OCI-LY1 (cell line): ENCODE data around the gene NLGN3.

Source experiments
- H2AFZ ChIP-seq: fragments of 200-600 bp; sonication (generic), shearing (Covaris generic); 2 replicates; pipeline ENCODE4 v1.6.0; 2014; ENCODE audit warnings: antibody characterized with exemption, mild to moderate bottlenecking, low read length
- H3F3A ChIP-seq: fragments of 200-600 bp; sonication (generic), shearing (Covaris generic); 2 replicates; pipeline ENCODE4 v1.6.0; 2014; ENCODE audit warnings: mild to moderate bottlenecking, antibody characterized with exemption, low read length, moderate library complexity; ENCODE audit not compliant: insufficient read depth
- H3K27ac ChIP-seq: fragments of 200-600 bp; sonication (generic); 2 replicates; pipeline ENCODE4 v1.5.1; 2014; ENCODE audit warnings: low read length, mixed run types, mild to moderate bottlenecking, low read depth; ENCODE audit not compliant: poor library complexity, severe bottlenecking
- H3K27me3 ChIP-seq: fragments of 200-600 bp; sonication (generic); 2 replicates; pipeline ENCODE4 v1.6.0; 2014; ENCODE audit warnings: antibody characterized with exemption, mild to moderate bottlenecking, low read length, moderate library complexity; ENCODE audit not compliant: insufficient read depth
- H3K36me3 ChIP-seq: fragments of 200-600 bp; sonication (generic); 2 replicates; pipeline ENCODE4 v1.6.1; 2014; ENCODE audit warnings: mild to moderate bottlenecking, antibody characterized with exemption, low read length, moderate library complexity, mixed read lengths; ENCODE audit not compliant: insufficient read depth
- H3K4me1 ChIP-seq: fragments of 200-600 bp; sonication (generic); 2 replicates; pipeline ENCODE4 v1.5.1; 2014; ENCODE audit warnings: mild to moderate bottlenecking, low read length, moderate library complexity; ENCODE audit not compliant: insufficient read depth, severe bottlenecking
- H3K4me2 ChIP-seq: fragments of 200-600 bp; sonication (generic), shearing (Covaris generic); 2 replicates; pipeline ENCODE4 v1.6.1; 2014; ENCODE audit warnings: low read length
- H3K4me3 ChIP-seq: fragments of 200-600 bp; sonication (generic); 2 replicates; pipeline ENCODE4 v1.5.1; 2014; ENCODE audit warnings: low read length, low read depth, mild to moderate bottlenecking, mixed read lengths; ENCODE audit not compliant: poor library complexity, severe bottlenecking
- H3K79me2 ChIP-seq: fragments of 200-600 bp; shearing (Covaris generic); 2 replicates; pipeline ENCODE4 v1.6.1; 2016; ENCODE audit warnings: mixed run types, low read length, mixed read lengths; ENCODE audit not compliant: insufficient read depth
- H3K9ac ChIP-seq: fragments of 200-600 bp; sonication (generic), shearing (Covaris generic); 2 replicates; pipeline ENCODE4 v1.6.1; 2014; ENCODE audit warnings: mild to moderate bottlenecking, low read length, mixed read lengths
- H3K9me2 ChIP-seq: fragments of 200-600 bp; sonication (generic), shearing (Covaris generic); 2 replicates; pipeline ENCODE4 v1.6.1; 2014; ENCODE audit warnings: low read depth, mild to moderate bottlenecking, low read length, mixed read lengths
- H3K9me3 ChIP-seq: fragments of 200-600 bp; shearing (Covaris generic); 2 replicates; pipeline ENCODE4 v1.6.1; 2014; ENCODE audit warnings: low read length, mixed read lengths
- H4K20me1 ChIP-seq: fragments of 200-600 bp; sonication (generic), shearing (Covaris generic); 2 replicates; pipeline ENCODE4 v1.6.0; 2016; ENCODE audit warnings: mild to moderate bottlenecking, low read length; ENCODE audit not compliant: insufficient read depth
- TF ChIP-seq, protein P1 (sequence below): fragments of 200-600 bp; sonication (generic), shearing (Covaris generic); IDR thresholded peaks from 2 replicates; pipeline ENCODE4 v1.5.1; 2017; ENCODE audit warnings: mild to moderate bottlenecking, antibody characterized with exemption, low read length, moderate library complexity, mixed read lengths

NLGN3 gene

DNA sequence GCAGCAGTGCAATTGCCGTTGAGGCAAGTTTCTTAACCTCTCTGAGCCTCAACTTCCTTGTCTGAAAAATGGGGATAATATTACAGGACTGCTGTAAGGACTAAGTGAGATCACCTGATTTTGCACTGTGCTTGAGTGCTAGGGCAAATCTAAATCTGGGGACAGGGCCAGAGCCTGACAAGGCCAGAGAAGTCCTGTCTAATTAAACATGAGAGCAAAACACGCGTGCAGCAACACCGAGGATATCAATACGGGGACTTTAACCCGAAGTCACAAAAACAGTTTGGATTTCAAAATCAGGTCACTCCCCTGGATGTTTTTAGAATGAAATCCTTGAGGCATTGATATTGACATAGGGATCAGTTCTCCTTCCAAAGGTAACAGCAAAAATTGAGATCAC is 72.7 kb downstream of the NLGN3 start:
- Histone ChIP-seq H2AFZ (no peak overlapping the region), H3K79me2 (no peaks in the 10 kb centered on the region), H4K20me1 (no peaks in the 10 kb centered on the region), H3F3A (no peaks in the 10 kb centered on the region), H3K27ac (no peak overlapping the region), H3K9me2 (no peaks in the 10 kb centered on the region), H3K9ac (no peak overlapping the region), H3K36me3 (no peaks in the 10 kb centered on the region), H3K27me3 (no peaks in the 10 kb centered on the region), H3K4me3 (no peak overlapping the region), H3K4me2 (no peak overlapping the region), H3K4me1 (peaks cover 8% of the 10 kb centered on the region), H3K9me3 (no peaks in the 10 kb centered on the region)
- TF ChIP-seq, protein P1, sequence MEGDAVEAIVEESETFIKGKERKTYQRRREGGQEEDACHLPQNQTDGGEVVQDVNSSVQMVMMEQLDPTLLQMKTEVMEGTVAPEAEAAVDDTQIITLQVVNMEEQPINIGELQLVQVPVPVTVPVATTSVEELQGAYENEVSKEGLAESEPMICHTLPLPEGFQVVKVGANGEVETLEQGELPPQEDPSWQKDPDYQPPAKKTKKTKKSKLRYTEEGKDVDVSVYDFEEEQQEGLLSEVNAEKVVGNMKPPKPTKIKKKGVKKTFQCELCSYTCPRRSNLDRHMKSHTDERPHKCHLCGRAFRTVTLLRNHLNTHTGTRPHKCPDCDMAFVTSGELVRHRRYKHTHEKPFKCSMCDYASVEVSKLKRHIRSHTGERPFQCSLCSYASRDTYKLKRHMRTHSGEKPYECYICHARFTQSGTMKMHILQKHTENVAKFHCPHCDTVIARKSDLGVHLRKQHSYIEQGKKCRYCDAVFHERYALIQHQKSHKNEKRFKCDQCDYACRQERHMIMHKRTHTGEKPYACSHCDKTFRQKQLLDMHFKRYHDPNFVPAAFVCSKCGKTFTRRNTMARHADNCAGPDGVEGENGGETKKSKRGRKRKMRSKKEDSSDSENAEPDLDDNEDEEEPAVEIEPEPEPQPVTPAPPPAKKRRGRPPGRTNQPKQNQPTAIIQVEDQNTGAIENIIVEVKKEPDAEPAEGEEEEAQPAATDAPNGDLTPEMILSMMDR: no peak
